Measurements from ENCODE around the gene SAE1. TPM values are rescaled to one million over a fixed set of nuclear protein-coding genes. Genes with fewer than 3 reads are reported as not detected.
A peak's percentile ranks its signal among the peaks of the same experiment; 100 is the strongest.

SAE1 gene
- total RNA-seq, 1 donor from 2014 or later, result 305 TPM

DNA sequence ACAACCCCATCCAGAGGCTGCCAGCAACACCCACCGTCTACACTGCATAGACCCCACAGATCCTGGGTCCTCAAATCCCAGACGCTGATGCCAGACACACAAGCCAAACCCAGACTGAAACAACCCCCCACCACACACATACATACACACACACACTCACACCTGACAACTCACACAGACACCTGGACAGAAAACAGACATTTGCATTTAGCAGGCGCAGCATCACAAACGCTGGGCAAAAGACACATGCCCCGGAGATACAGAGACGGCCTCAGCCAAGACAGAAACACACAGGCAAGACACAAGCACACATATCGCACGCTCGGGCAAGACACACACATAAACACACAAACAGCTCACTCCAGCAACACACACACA is 99.0 kb downstream of the SAE1 start:
- H3K4me3 ChIP-seq, result peak overlapping the region; percentile 100
- peaks cover 15% of the 10 kb centered on the region for H3K27me3 Mint-ChIP-seq (ENCODE audit: insufficient read depth, low read depth)
- peaks cover 24% of the 10 kb centered on the region for H4K20me1 ChIP-seq (ENCODE audit: low read depth)
- peak overlapping the region; percentile 38 for H3K9ac ChIP-seq
- H3K27ac Mint-ChIP-seq, result no peak overlapping the region
- H3K9me3 ChIP-seq (ENCODE audit: low read depth), result no peaks in the 10 kb centered on the region
- H3K4me2 ChIP-seq, result peak overlapping the region; percentile 99
- H3K27ac ChIP-seq, result no peak overlapping the region
- DNase-seq (ENCODE audit: low spot score), result no peak
- no peak overlapping the region for H2AFZ ChIP-seq (replicated peaks)
- peaks cover 23% of the 10 kb centered on the region for H3K4me1 ChIP-seq
- H3K4me1 Mint-ChIP-seq, result peaks cover 23% of the 10 kb centered on the region
- no peaks in the 10 kb centered on the region for H3K27me3 ChIP-seq
- no peak overlapping the region for H3K4me3 Mint-ChIP-seq
- no peaks in the 10 kb centered on the region for H3K9me3 Mint-ChIP-seq
- H3K36me3 Mint-ChIP-seq, result no peaks in the 10 kb centered on the region
- no peaks in the 10 kb centered on the region for H3K36me3 ChIP-seq
- peaks cover 60% of the 10 kb centered on the region for H3F3A ChIP-seq (ENCODE audit: low read depth)
- H3K79me2 ChIP-seq (ENCODE audit: low read depth), result peaks cover 46% of the 10 kb centered on the region
- TF ChIP-seq EZH2phosphoT487 (IDR thresholded peaks at IDR 0.05) (no peak), EZH2 (IDR thresholded peaks at IDR 0.05) (no peak)

DNA sequence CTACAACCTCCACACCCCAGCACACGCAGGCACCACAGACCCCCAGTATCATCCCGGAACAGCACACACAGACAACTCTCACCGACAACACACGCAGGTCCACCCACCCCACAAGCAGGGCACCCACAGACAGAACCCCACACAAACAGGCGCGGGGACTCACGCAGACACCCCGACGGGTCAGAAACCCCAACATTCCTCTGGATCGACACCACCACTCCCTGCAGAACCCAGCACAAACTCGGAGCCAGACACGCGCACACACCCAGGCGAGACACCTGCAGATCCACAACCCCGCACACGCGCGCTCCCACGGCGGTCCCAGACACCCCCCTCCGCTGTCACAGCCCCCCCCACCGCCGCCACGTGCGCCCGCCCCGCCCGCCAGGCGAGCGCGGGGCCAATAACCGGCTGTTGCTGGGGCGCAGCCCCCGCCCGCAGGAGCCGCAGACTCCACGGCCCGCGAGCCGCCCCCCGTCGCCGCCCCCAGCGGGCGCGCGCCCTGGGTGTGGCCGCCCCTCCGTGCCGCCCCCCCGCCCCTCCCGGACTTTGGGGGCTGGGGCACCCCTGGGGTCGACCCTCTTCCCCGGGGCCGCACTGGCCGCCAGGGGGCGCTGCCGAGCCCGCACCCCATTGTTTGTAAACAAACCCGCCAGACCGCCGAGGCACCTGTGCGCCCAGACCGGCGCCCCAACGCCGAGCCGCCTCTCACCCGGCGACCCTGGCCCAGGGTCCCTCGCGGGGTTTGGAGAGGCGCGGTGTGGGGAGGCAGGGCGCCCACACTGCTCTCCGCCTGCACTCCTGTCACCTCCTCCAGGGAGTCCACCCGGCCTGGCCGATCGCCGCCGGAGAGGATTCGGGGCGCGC is 99.7 kb downstream of the SAE1 start:
- Histone ChIP-seq H3K27ac (peak overlapping the region; percentile 39), H3K4me3 (peak overlapping the region; percentile 100), H3K4me1 (peaks cover 21% of the 10 kb centered on the region), H3K27me3 (no peaks in the 10 kb centered on the region), H3K79me2 (ENCODE audit: low read depth) (peaks cover 40% of the 10 kb centered on the region), H3K9ac (peak overlapping the region; percentile 48), H3F3A (ENCODE audit: low read depth) (peaks cover 54% of the 10 kb centered on the region), H3K36me3 (no peaks in the 10 kb centered on the region), H4K20me1 (ENCODE audit: low read depth) (peaks cover 24% of the 10 kb centered on the region), H2AFZ (replicated peaks) (no peak overlapping the region), H3K9me3 (ENCODE audit: low read depth) (no peaks in the 10 kb centered on the region), H3K4me2 (peak overlapping the region; percentile 99)
- Mint-ChIP-seq H3K36me3 (no peaks in the 10 kb centered on the region), H3K4me1 (peaks cover 21% of the 10 kb centered on the region), H3K4me3 (peak overlapping the region; percentile 71), H3K9me3 (no peaks in the 10 kb centered on the region), H3K27ac (no peak overlapping the region), H3K27me3 (ENCODE audit: insufficient read depth, low read depth) (peaks cover 15% of the 10 kb centered on the region)
- peak; percentile 77 for DNase-seq (ENCODE audit: low spot score)
- TF ChIP-seq, protein P1, sequence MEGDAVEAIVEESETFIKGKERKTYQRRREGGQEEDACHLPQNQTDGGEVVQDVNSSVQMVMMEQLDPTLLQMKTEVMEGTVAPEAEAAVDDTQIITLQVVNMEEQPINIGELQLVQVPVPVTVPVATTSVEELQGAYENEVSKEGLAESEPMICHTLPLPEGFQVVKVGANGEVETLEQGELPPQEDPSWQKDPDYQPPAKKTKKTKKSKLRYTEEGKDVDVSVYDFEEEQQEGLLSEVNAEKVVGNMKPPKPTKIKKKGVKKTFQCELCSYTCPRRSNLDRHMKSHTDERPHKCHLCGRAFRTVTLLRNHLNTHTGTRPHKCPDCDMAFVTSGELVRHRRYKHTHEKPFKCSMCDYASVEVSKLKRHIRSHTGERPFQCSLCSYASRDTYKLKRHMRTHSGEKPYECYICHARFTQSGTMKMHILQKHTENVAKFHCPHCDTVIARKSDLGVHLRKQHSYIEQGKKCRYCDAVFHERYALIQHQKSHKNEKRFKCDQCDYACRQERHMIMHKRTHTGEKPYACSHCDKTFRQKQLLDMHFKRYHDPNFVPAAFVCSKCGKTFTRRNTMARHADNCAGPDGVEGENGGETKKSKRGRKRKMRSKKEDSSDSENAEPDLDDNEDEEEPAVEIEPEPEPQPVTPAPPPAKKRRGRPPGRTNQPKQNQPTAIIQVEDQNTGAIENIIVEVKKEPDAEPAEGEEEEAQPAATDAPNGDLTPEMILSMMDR (IDR thresholded peaks at IDR 0.05), result peak; percentile 81
- TF ChIP-seq EZH2phosphoT487 (IDR thresholded peaks at IDR 0.05), result no peak

DNA sequence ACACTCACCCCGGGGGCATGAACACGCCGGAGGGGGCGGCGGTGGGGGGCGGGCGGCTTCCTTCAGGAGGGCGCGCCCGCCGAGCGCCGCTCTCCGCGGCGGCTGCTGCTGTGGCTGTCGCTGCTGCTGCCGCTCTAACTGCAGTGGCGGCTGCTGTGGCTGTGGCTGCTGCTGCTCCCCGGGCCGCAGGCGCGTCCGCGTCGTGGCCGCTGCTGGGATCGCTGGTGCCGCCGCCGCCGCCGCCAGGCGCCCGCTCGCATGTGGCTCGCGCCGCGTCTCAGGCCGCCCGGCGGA is 100.2 kb downstream of the SAE1 start, which contains the start of gene BBC3:
Gene BBC3, minus strand, starts transcription at position 279 of the 294 bp plus-strand sequence. CDS start 2,768 bp downstream, outside the sequence.
- no peak for DNase-seq (ENCODE audit: low spot score)
- peak within 1 kb of the TSS; percentile 55 for H2AFZ ChIP-seq (replicated peaks)
- H3K4me3 Mint-ChIP-seq, result peak within 1 kb of the TSS; percentile 83

More for the DNA sequence above, 100.2 kb downstream of the SAE1 start, which contains the start of gene BBC3:
- TF ChIP-seq, protein P1 (IDR thresholded peaks at IDR 0.05), result no peak
- TF ChIP-seq EZH2phosphoT487 (IDR thresholded peaks at IDR 0.05), result no peak
- TF ChIP-seq EZH2 (IDR thresholded peaks at IDR 0.05), result no peak
- Mint-ChIP-seq H3K36me3 (no peaks in the 10 kb centered on the region), H3K27me3 (ENCODE audit: insufficient read depth, low read depth) (peaks cover 15% of the 10 kb centered on the region), H3K9me3 (no peaks in the 10 kb centered on the region), H3K27ac (peak within 1 kb of the TSS; percentile 26), H3K4me1 (peaks cover 16% of the 10 kb centered on the region)
- H3K9me3 ChIP-seq (ENCODE audit: low read depth), result no peaks in the 10 kb centered on the region
- H3K4me2 ChIP-seq, result peak within 1 kb of the TSS; percentile 99
- H3K79me2 ChIP-seq (ENCODE audit: low read depth), result peaks cover 36% of the 10 kb centered on the region
- H3F3A ChIP-seq (ENCODE audit: low read depth), result peaks cover 48% of the 10 kb centered on the region
- peak within 1 kb of the TSS; percentile 48 for H3K9ac ChIP-seq
- H3K27ac ChIP-seq, result peak within 1 kb of the TSS; percentile 39
- peaks cover 24% of the 10 kb centered on the region for H4K20me1 ChIP-seq (ENCODE audit: low read depth)
- peaks cover 16% of the 10 kb centered on the region for H3K4me1 ChIP-seq
- no peaks in the 10 kb centered on the region for H3K27me3 ChIP-seq
- no peaks in the 10 kb centered on the region for H3K36me3 ChIP-seq
- H3K4me3 ChIP-seq, result peak within 1 kb of the TSS; percentile 100
